ENCODE results near the gene IL4.

The IL4 gene

GRCh38 chr5:132648355-132648754, 25.4 kb upstream of the IL4 start:
- TF ChIP-seq, protein P1, sequence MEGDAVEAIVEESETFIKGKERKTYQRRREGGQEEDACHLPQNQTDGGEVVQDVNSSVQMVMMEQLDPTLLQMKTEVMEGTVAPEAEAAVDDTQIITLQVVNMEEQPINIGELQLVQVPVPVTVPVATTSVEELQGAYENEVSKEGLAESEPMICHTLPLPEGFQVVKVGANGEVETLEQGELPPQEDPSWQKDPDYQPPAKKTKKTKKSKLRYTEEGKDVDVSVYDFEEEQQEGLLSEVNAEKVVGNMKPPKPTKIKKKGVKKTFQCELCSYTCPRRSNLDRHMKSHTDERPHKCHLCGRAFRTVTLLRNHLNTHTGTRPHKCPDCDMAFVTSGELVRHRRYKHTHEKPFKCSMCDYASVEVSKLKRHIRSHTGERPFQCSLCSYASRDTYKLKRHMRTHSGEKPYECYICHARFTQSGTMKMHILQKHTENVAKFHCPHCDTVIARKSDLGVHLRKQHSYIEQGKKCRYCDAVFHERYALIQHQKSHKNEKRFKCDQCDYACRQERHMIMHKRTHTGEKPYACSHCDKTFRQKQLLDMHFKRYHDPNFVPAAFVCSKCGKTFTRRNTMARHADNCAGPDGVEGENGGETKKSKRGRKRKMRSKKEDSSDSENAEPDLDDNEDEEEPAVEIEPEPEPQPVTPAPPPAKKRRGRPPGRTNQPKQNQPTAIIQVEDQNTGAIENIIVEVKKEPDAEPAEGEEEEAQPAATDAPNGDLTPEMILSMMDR (IDR thresholded peaks at IDR 0.05; ENCODE audit: insufficient read depth, low read depth, low read length, missing control alignments): no peak

DNA sequence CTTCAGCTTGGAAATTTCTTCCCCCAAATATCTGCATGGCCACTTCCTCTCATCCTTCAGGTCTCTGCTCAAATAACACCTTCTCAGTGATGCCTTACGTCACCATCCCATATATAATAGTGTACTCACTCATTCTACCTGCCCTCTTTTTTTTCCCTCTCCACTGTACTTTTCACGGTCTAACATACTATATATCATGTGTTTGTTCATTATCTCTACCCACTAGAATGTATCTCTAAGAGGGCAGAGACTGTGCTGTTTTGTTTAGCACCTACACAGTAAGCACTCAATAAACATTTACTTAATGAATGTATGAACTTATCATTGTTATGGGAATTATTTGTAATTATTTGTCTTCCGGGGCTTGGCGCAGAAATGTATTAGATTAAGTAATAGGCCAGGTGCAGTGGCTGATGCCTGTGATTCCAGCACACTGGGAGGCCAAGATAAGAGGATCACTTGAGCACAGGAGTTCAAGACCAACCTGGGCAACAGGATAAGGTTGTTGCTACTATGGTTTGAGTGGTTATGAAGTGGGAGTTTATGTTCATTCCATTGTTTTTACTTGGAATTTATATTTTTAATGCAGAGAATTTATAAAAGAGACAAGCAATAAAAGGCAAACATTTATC, 21.8 kb upstream of the IL4 start:
- no peak for DNase-seq (ENCODE audit: low read depth)
- TF ChIP-seq, protein P1 (IDR thresholded peaks at IDR 0.05; ENCODE audit: insufficient read depth, low read depth, low read length, missing control alignments): no peak
- H3K4me3 ChIP-seq (ENCODE audit: low read depth, low read length): no peak overlapping the region

More at GRCh38 chr5:132648355-132648754, 25.4 kb upstream of the IL4 start:
- H3K4me3 ChIP-seq (ENCODE audit: low read depth, low read length): no peak overlapping the region
- no peak for DNase-seq (ENCODE audit: low read depth)

DNA sequence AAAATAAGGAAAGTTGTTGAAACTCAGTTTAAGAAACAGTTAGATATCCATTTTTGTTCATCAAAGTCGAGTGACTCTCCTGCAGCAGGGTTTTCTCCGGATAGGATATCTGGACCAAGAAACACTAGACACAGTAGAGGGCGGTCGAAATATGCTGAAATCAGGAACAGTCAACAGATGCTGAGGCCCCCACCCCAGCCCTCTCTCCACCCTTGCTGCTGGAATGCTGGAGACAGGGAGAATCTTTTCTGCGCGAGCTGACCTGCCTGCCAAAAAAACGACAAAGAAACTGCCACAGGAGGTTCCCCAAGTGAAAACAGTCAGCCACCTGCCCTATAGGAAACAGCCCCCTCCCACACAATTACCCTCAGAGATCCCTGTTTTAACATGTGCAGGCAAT, 20.1 kb upstream of the IL4 start:
- TF ChIP-seq, protein P1 (IDR thresholded peaks at IDR 0.05; ENCODE audit: insufficient read depth, low read depth, low read length, missing control alignments): no peak
- H3K4me3 ChIP-seq (ENCODE audit: low read depth, low read length): no peak overlapping the region
- no peak for DNase-seq (ENCODE audit: low read depth)

GRCh38 chr5:132655821-132656773, 17.7 kb upstream of the IL4 start:
- TF ChIP-seq, protein P1 (IDR thresholded peaks at IDR 0.05; ENCODE audit: insufficient read depth, low read depth, low read length, missing control alignments): peak; percentile 26
- no peak for DNase-seq (ENCODE audit: low read depth)
- H3K4me3 ChIP-seq (ENCODE audit: low read depth, low read length): peak overlapping the region; percentile 41

GRCh38 chr5:132656774-132657355, 16.9 kb upstream of the IL4 start:
- TF ChIP-seq, protein P1 (IDR thresholded peaks at IDR 0.05; ENCODE audit: insufficient read depth, low read depth, low read length, missing control alignments): no peak
- H3K4me3 ChIP-seq (ENCODE audit: low read depth, low read length): peak overlapping the region; percentile 41
- no peak for DNase-seq (ENCODE audit: low read depth)

GRCh38 chr5:132657676-132658380, 16.0 kb upstream of the IL4 start, which contains the start of gene IL13:
IL13 (plus strand) TSS chr5:132658173; CDS start chr5:132658187, 14 bp downstream.
- no peak for DNase-seq (ENCODE audit: low read depth)
- TF ChIP-seq, protein P1 (IDR thresholded peaks at IDR 0.05; ENCODE audit: insufficient read depth, low read depth, low read length, missing control alignments): no peak
- H3K4me3 ChIP-seq (ENCODE audit: low read depth, low read length): no peak within 1 kb of the TSS

All from GM12865 (cell line).